Left renal cortex interstitium (tissue), 4 donors: ENCODE measurements around the gene AREG. TPM values are rescaled to one million over a fixed set of nuclear protein-coding genes. Genes with fewer than 3 reads are reported as not detected.
"Not testable (repeated sequence)": the region's sequence is repeated elsewhere in the genome, so short reads cannot be mapped to it uniquely, and the experiment has no call there.

Experiments
- DNase-seq, 4 donors: peaks; one replicate each; pipeline ENCODE4 v3.0.0-alpha.2; 2013; ENCODE audit warnings: low read depth in 4 of 4, low spot score in 2 of 4, missing footprints in 1 of 4
- polyA plus RNA-seq, 4 donors: library from polyadenylated mRNA; unstranded; fragments of 120-200 nt; gene quantifications; one replicate each; pipeline ENCODE4 v1.2.1, GENCODE V29; 2013; ENCODE audit not compliant: insufficient read length in 4 of 4

The AREG gene
- under 1 TPM; 0.12 to 0.42 (median 0.23) TPM for polyA plus RNA-seq

- peak in 3 of 4 donors; percentile 24 to 41 (median 29) for DNase-seq
Measured at GRCh38 chr4:74444891-74445642, at the start of gene AREG. Gene AREG (plus strand): TSS chr4:74445136. CDS start chr4:74445346, 210 bp downstream.

- no peak for DNase-seq
Measured at GRCh38 chr4:74395633-74396032, 49.3 kb upstream of the AREG start.

- no peak for DNase-seq
Measured at GRCh38 chr4:74397748-74398426, 47.0 kb upstream of the AREG start.

- DNase-seq = not testable (repeated sequence)
Measured at GRCh38 chr4:74398894-74399589, 45.9 kb upstream of the AREG start.

GRCh38 chr4:74400395-74400794 is 44.5 kb upstream of the AREG start:
- no peak for DNase-seq

GRCh38 chr4:74402692-74403456 is 42.1 kb upstream of the AREG start:
- no peak for DNase-seq

GRCh38 chr4:74407891-74408290 is 37.0 kb upstream of the AREG start:
- no peak for DNase-seq

- DNase-seq = no peak
Measured at GRCh38 chr4:74408639-74409038, 36.3 kb upstream of the AREG start.

- DNase-seq = no peak
Measured at GRCh38 chr4:74410272-74410671, 34.7 kb upstream of the AREG start.

- DNase-seq = no peak
Measured at GRCh38 chr4:74412225-74412624, 32.7 kb upstream of the AREG start.

GRCh38 chr4:74413265-74413664 is 31.7 kb upstream of the AREG start:
- DNase-seq = no peak

GRCh38 chr4:74414149-74414809 is 30.7 kb upstream of the AREG start:
- DNase-seq = no peak

GRCh38 chr4:74415602-74416300 is 29.2 kb upstream of the AREG start:
- DNase-seq = no peak

- no peak for DNase-seq
Measured at GRCh38 chr4:74418063-74418670, 26.8 kb upstream of the AREG start.

- DNase-seq = no peak
Measured at GRCh38 chr4:74420863-74421262, 24.1 kb upstream of the AREG start.

- no peak for DNase-seq
Measured at GRCh38 chr4:74423104-74423503, 21.8 kb upstream of the AREG start.

GRCh38 chr4:74424111-74424510 is 20.8 kb upstream of the AREG start:
- DNase-seq = no peak

GRCh38 chr4:74426101-74426500 is 18.8 kb upstream of the AREG start:
- no peak for DNase-seq

- DNase-seq = no peak
Measured at GRCh38 chr4:74428276-74428675, 16.7 kb upstream of the AREG start.
